IMR-90 (cell line): ENCODE measurements around the gene C1orf87. TPM values are rescaled to one million over a fixed set of nuclear protein-coding genes. Genes with fewer than 3 reads are reported as not detected.
A peak's percentile ranks its signal among the peaks of the same experiment; 100 is the strongest.

ENCODE experiments used
- ATAC-seq: fragments of 200-7000 bp; cut with Tn5 transposase; 2 replicates; pipeline ENCODE4 v1.9.1; 2020; ENCODE audit warnings: low read depth, mild to moderate bottlenecking, moderate library complexity
- BruUV-seq: library from RNA; stranded (reverse); fragments of 400-500 nt; replicated peaks from 2 replicates; lab custom pipeline; 2021; lab: Mats Ljungman, UMichigan
- CTCF ChIA-PET: fragments of 300-600 bp; formaldehyde crosslinking; extraction: SDS; loops from one replicate; lab custom pipeline; 2021; ENCODE audit warnings: antibody characterized with exemption; lab: Yijun Ruan, JAX
- POLR2A ChIA-PET: fragments of 300-600 bp; sonication (Branson Sonifier 250); formaldehyde crosslinking; loops from one replicate; lab custom pipeline; 2022; ENCODE audit warnings: antibody characterized with exemption; ENCODE audit not compliant: unreplicated experiment; lab: Charles Lee
- DNase-seq: peaks from one replicate; pipeline ENCODE4 v3.0.0; 2013
- H2AFZ ChIP-seq: replicated peaks from 2 replicates; pipeline ENCODE3; 2013; ENCODE audit warnings: low read length, mild to moderate bottlenecking; ENCODE audit not compliant: poor library complexity
- H2AK5ac ChIP-seq: 2 replicates; pipeline ENCODE4 v1.6.1; 2013; ENCODE audit warnings: low read depth, low read length, inconsistent platforms
- H2AK9ac ChIP-seq: replicated peaks from 2 replicates; pipeline ENCODE3; 2013; ENCODE audit warnings: mild to moderate bottlenecking, low read depth, low read length, moderate library complexity; ENCODE audit not compliant: poor library complexity
- H2BK120ac ChIP-seq: 2 replicates; pipeline ENCODE4 v1.6.1; 2013; ENCODE audit warnings: low read depth, low read length, inconsistent platforms
- H2BK15ac ChIP-seq: 3 replicates; pipeline ENCODE4 v1.6.1; 2013; ENCODE audit warnings: low read depth, low read length, inconsistent platforms
- H2BK20ac ChIP-seq: 2 replicates; pipeline ENCODE4 v1.6.1; 2013; ENCODE audit warnings: low read depth, mild to moderate bottlenecking, inconsistent platforms, low read length, moderate library complexity
- H2BK5ac ChIP-seq: 2 replicates; pipeline ENCODE4 v1.6.1; 2013; ENCODE audit warnings: mild to moderate bottlenecking, low read depth, low read length, inconsistent platforms; ENCODE audit not compliant: poor library complexity, severe bottlenecking
- H3K14ac ChIP-seq: replicated peaks from 2 replicates; pipeline ENCODE4 v1.6.1; 2013; ENCODE audit warnings: low read depth, low read length, inconsistent platforms
- H3K18ac ChIP-seq: 2 replicates; pipeline ENCODE4 v1.6.1; 2013; ENCODE audit warnings: low read depth, low read length, control low read depth
- H3K23ac ChIP-seq: 2 replicates; pipeline ENCODE4 v1.6.1; 2013; ENCODE audit warnings: low read depth, low read length, inconsistent platforms
- H3K27ac ChIP-seq: 2 replicates; pipeline ENCODE4 v1.5.1; 2013; ENCODE audit warnings: mild to moderate bottlenecking, control low read depth, low read length; ENCODE audit not compliant: insufficient read depth
- H3K27me3 ChIP-seq: 2 replicates; pipeline ENCODE4 v1.6.1; 2013; ENCODE audit warnings: low read length; ENCODE audit not compliant: control insufficient read depth, insufficient read depth
- H3K36me3 ChIP-seq: 2 replicates; pipeline ENCODE4 v1.6.1; 2013; ENCODE audit warnings: low read length, mixed read lengths; ENCODE audit not compliant: control insufficient read depth, insufficient read depth
- H3K4ac ChIP-seq: 2 replicates; pipeline ENCODE4 v1.6.1; 2013; ENCODE audit warnings: low read depth, low read length, inconsistent platforms
- H3K4me1 ChIP-seq: 2 replicates; pipeline ENCODE4 v1.6.1; 2013; ENCODE audit warnings: low read length, mixed read lengths; ENCODE audit not compliant: control insufficient read depth, insufficient read depth
- H3K4me2 ChIP-seq: 2 replicates; pipeline ENCODE4 v1.6.1; 2013; ENCODE audit warnings: low read depth, mild to moderate bottlenecking, control low read depth, low read length, moderate library complexity
- H3K4me3 ChIP-seq: 2 replicates; pipeline ENCODE4 v1.5.1; 2013; ENCODE audit warnings: low read depth, mild to moderate bottlenecking, control low read depth, low read length, moderate library complexity; ENCODE audit not compliant: insufficient read depth
- H3K56ac ChIP-seq: 2 replicates; pipeline ENCODE4 v1.6.1; 2013; ENCODE audit warnings: low read length, inconsistent platforms; ENCODE audit not compliant: insufficient read depth; ENCODE audit errors: extremely low read depth
- H3K79me1 ChIP-seq, 2 experiments: 2 replicates each; pipeline ENCODE4 v1.6.1; 2013; ENCODE audit warnings: low read length in 2 of 2, inconsistent platforms in 1 of 2, low read depth in 1 of 2
- H3K9ac ChIP-seq: 2 replicates; pipeline ENCODE4 v1.6.1; 2013; ENCODE audit warnings: low read depth, low read length, control low read depth
- H3K9me1 ChIP-seq: 2 replicates; pipeline ENCODE4 v1.6.1; 2013; ENCODE audit warnings: low read length, inconsistent platforms; ENCODE audit not compliant: insufficient read depth
- H3K9me3 ChIP-seq: 2 replicates; pipeline ENCODE4 v1.6.1; 2013; ENCODE audit warnings: low read length; ENCODE audit not compliant: control insufficient read depth, insufficient read depth
- H4K20me1 ChIP-seq: 2 replicates; pipeline ENCODE4 v1.6.1; 2013; ENCODE audit warnings: low read length, inconsistent platforms; ENCODE audit not compliant: insufficient read depth
- H4K5ac ChIP-seq: 2 replicates; pipeline ENCODE4 v1.6.1; 2013; ENCODE audit warnings: mild to moderate bottlenecking, low read depth, low read length, control low read depth
- H4K8ac ChIP-seq, 2 experiments: 2 replicates each; pipeline ENCODE4 v1.6.1; 2013; ENCODE audit warnings: low read depth in 2 of 2, low read length in 2 of 2, control low read depth in 1 of 2, inconsistent platforms in 1 of 2
- H4K91ac ChIP-seq: 2 replicates; pipeline ENCODE4 v1.6.1; 2013; ENCODE audit warnings: low read depth, low read length, inconsistent platforms; ENCODE audit not compliant: insufficient read depth
- CEBPB ChIP-seq: IDR thresholded peaks from 2 replicates; pipeline ENCODE4 v1.6.1; 2012; ENCODE audit warnings: low read depth, low read length, improper control_type of control experiment
- CTCF ChIP-seq: conservative IDR thresholded peaks from 2 replicates; pipeline ENCODE4 v1.5.1; 2012; ENCODE audit warnings: mild to moderate bottlenecking, low read depth, low read length, improper control_type of control experiment
- WGBS, 2 experiments: methylation state at CpG; one replicate each; pipeline versions ENCODE4 v1.1.5 to v1.1.7; 2013; ENCODE audit warnings: missing lambda C conversion rate in 2 of 2; ENCODE audit not compliant: insufficient read length in 1 of 2; ENCODE audit errors: extremely low coverage in 2 of 2; 5-methylcytosine and 5-hydroxymethylcytosine counted together
- dilution Hi-C: fragments of 300-500 bp; cut with HindIII; formaldehyde crosslinking; loops from one replicate; pipeline ENCODE4 v1.14.3; 2018; ENCODE audit warnings: low sequenced_read_pairs; ENCODE audit not compliant: unreplicated experiment
- in situ Hi-C: fragments of 300-500 bp; cut with MboI; formaldehyde crosslinking; loops from 3 replicates; pipeline ENCODE4 v1.14.3; 2019; ENCODE audit warnings: low sequenced_read_pairs, inconsistent platforms, mixed read lengths
- intact Hi-C: fragments of 100-400 bp; cut with micrococcal nuclease; formaldehyde crosslinking; loops from 2 replicates; pipeline ENCODE4 v1.10.0; 2022
- polyA plus RNA-seq, 3 experiments: library from polyadenylated mRNA; depleted of rRNA; stranded (reverse); fragments of >200 nt; gene quantifications; 2 replicates each; pipeline ENCODE4 v1.2.3, GENCODE V29; 2012; ENCODE audit warnings: low replicate concordance in 1 of 3
- total RNA-seq: library from RNA; depleted of rRNA; stranded (reverse); fragments of >200 nt; gene quantifications from 2 replicates; pipeline ENCODE4 v1.2.3, GENCODE V29; 2012
- TF ChIP-seq, protein P1 (sequence below): fragments of 150-350 bp; IDR thresholded peaks from 2 replicates; pipeline ENCODE4 v1.6.1; 2016; ENCODE audit warnings: low read depth, mild to moderate bottlenecking, low read length, moderate library complexity, borderline replicate concordance

Gene C1orf87
- total and polyA plus RNA-seq, 2 of the 4 experiments (the other 2 are of a cell fraction), result not detected

DNA sequence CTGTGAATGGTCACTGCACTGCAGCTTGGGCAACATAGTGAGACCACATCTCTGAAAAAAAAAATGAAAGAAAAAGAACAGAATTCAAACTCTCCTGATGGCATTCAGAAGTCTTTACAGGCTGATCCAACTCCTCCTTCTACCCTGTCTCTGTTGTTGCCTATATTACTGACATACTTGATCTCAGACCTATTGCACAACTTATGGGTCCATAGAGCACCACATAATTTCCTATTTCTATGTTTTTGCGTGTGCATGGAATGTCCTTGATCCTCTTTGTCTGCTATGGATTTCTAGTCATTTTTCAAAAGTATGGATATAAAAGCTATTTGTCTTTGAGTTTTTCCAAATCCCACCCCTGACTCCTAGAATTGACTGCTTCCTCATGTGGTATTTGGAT, 124.6 kb downstream of the C1orf87 start:
- Histone ChIP-seq H3K4me1 (no peaks in the 10 kb centered on the region), H3K4me3 (no peak overlapping the region), H3K9me1 (no peaks in the 10 kb centered on the region), H3K18ac (no peak overlapping the region), H4K8ac (no peak overlapping the region), H3K56ac (no peak overlapping the region), H3K4me2 (no peak overlapping the region), H3K14ac (no peak overlapping the region), H4K5ac (no peak overlapping the region), H3K9ac (no peak overlapping the region), H3K4ac (no peak overlapping the region), H4K20me1 (no peaks in the 10 kb centered on the region), H2BK20ac (no peak overlapping the region), H2AK5ac (no peak overlapping the region), H2BK5ac (no peak overlapping the region), H3K27ac (no peak overlapping the region), H2BK120ac (no peak overlapping the region), H2AFZ (no peak overlapping the region), H3K79me1 (no peaks in the 10 kb centered on the region), H3K27me3 (no peaks in the 10 kb centered on the region; the same call in 1 of the 2 replicates), H4K91ac (no peak overlapping the region), H2AK9ac (no peak overlapping the region), H3K9me3 (no peaks in the 10 kb centered on the region), H3K36me3 (no peaks in the 10 kb centered on the region), H3K23ac (no peak overlapping the region), H2BK15ac (no peak overlapping the region)
- ChIA-PET CTCF (interaction anchor here (0.6 to 1.0 kb wide), 3 partner anchors 16 to 1246 kb away, joined by 3 to 5 read pairs (median 4); no protein-coding TSS in a partner anchor), POLR2A (no interaction called here)
- in situ Hi-C loops, result loop anchor here (25.0 kb wide), 1 partner anchor 1212 kb away; no protein-coding TSS in a partner anchor
- BruUV-seq, result no TSS peak
- DNase-seq, result no peak
- ATAC-seq, result no peak
- TF ChIP-seq CEBPB (peak; percentile 47; the same call in 1 of the 2 replicates), CTCF (no peak)
- TF ChIP-seq, protein P1, sequence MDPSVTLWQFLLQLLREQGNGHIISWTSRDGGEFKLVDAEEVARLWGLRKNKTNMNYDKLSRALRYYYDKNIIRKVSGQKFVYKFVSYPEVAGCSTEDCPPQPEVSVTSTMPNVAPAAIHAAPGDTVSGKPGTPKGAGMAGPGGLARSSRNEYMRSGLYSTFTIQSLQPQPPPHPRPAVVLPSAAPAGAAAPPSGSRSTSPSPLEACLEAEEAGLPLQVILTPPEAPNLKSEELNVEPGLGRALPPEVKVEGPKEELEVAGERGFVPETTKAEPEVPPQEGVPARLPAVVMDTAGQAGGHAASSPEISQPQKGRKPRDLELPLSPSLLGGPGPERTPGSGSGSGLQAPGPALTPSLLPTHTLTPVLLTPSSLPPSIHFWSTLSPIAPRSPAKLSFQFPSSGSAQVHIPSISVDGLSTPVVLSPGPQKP, result no peak
- intact Hi-C loops, result loop anchor here (5.0 kb wide), 6 partner anchors 172 to 1432 kb away; partner anchors contain the start of genes FGGY and JUN
- no CpG with 5 or more reads among the region's 1 CpG for WGBS, 2 experiments
- dilution Hi-C loops, result no loop called here
